Activated T-cell treated with anti-CD3 and anti-CD28 coated beads, Interleukin-2, amount 50 U/mL, for 72 hours (primary cell): ENCODE results near the gene GPR142. TPM values are rescaled to one million over a fixed set of nuclear protein-coding genes. Genes with fewer than 3 reads are reported as not detected.

Experiments
- ATAC-seq, 2 donors: fragments of 150-1000 bp; cut with Tn5 transposase; replicated peaks in 1 of 2; 2 replicates each; pipeline ENCODE4 v1.10.0; 2021; ENCODE audit warnings: moderate library complexity in 2 of 2, mild to moderate bottlenecking in 1 of 2
- DNase-seq, 2 donors: peaks; one replicate each; pipeline ENCODE4 v3.0.0; 2021 to 2022; ENCODE audit warnings: mixed read lengths in 1 of 2
- H3K27ac Mint-ChIP-seq: one replicate; pipeline ENCODE4 v1.8.0; 2022; ENCODE audit warnings: mild to moderate bottlenecking, moderate library complexity, mixed read lengths
- H3K27me3 Mint-ChIP-seq: one replicate; pipeline ENCODE4 v1.8.0; 2022; ENCODE audit warnings: low read depth, mixed read lengths
- H3K36me3 Mint-ChIP-seq, 2 donors: one replicate each; pipeline ENCODE4 v1.8.0; 2022; ENCODE audit warnings: mixed read lengths in 2 of 2, mild to moderate bottlenecking in 1 of 2; ENCODE audit not compliant: insufficient read depth in 2 of 2
- H3K4me1 Mint-ChIP-seq: one replicate; pipeline ENCODE4 v1.8.0; 2022; ENCODE audit warnings: low read depth, mixed read lengths
- H3K4me3 Mint-ChIP-seq, 2 donors: one replicate each; pipeline ENCODE4 v1.8.0; 2022; ENCODE audit warnings: mild to moderate bottlenecking in 2 of 2, mixed read lengths in 2 of 2, moderate library complexity in 2 of 2
- H3K9me3 Mint-ChIP-seq, 2 donors: one replicate each; pipeline ENCODE4 v1.8.0; 2022; ENCODE audit warnings: mixed read lengths in 2 of 2
- total RNA-seq, 2 donors: library from RNA; stranded (reverse); gene quantifications; one replicate each; pipeline ENCODE4 v1.2.3, GENCODE V29; 2022

GPR142 gene, protein sequence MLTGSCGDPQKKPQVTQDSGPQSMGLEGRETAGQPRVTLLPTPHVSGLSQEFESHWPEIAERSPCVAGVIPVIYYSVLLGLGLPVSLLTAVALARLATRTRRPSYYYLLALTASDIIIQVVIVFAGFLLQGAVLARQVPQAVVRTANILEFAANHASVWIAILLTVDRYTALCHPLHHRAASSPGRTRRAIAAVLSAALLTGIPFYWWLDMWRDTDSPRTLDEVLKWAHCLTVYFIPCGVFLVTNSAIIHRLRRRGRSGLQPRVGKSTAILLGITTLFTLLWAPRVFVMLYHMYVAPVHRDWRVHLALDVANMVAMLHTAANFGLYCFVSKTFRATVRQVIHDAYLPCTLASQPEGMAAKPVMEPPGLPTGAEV
- total RNA-seq, result not detected

DNA sequence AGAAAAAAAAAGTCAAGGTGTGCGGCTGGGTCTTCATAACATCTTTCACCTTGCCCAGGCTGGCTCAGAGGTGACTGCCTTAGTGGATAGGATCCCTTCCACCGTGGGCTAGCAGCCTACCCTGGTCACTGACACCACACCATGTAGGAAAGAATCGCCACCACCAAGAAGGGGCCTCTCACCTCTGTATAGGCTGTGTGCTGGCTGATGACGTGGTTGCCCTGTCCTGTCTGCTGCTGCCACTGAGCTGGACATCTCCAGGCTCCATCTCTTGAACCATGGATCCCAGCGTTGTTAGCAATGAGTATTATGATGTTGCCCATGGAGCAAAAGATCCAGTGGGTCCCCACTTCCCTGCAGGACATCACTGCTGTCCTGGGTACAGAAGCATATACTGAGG is at the start of gene GPR142:
Gene GPR142 (plus strand): TSS at position 301 of the 400 bp plus-strand sequence. CDS start 2,035 bp downstream, outside the sequence.
- no peak for DNase-seq
- Mint-ChIP-seq H3K27me3 (peaks cover 9% of the 10 kb centered on the region), H3K27ac (no peak within 1 kb of the TSS), H3K9me3 (no peaks in the 10 kb centered on the region), H3K36me3 (no peaks in the 10 kb centered on the region), H3K4me1 (peaks cover 14% of the 10 kb centered on the region), H3K4me3 (no peak within 1 kb of the TSS)
- ATAC-seq, result no peak

DNA sequence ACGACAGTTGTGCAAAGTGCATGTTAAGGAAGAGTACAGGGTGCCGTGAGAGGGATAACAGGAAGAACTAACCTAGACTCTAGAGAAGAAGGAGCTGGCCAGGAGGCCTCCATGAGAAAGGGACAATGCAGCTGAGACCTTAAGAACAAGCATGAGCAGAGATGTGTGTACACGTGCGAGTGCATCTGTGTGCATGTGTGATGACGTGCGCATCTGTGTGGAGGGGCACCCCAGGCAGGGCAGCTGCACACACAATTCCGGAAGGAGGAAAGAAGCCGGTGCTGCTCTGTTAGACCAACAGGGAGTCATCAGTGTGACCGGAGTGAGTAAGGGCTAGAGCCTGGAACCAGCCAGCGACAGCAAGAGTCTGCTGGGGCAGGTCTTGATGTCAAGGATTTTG is 48.9 kb upstream of the GPR142 start:
- no peaks in the 10 kb centered on the region for H3K4me1 Mint-ChIP-seq
- H3K27ac Mint-ChIP-seq, result no peak overlapping the region
- peaks cover 8% of the 10 kb centered on the region for H3K27me3 Mint-ChIP-seq
- H3K9me3 Mint-ChIP-seq, result no peaks in the 10 kb centered on the region
- H3K4me3 Mint-ChIP-seq, result no peak overlapping the region
- ATAC-seq, result no peak
- no peaks in the 10 kb centered on the region for H3K36me3 Mint-ChIP-seq
- DNase-seq, result no peak

DNA sequence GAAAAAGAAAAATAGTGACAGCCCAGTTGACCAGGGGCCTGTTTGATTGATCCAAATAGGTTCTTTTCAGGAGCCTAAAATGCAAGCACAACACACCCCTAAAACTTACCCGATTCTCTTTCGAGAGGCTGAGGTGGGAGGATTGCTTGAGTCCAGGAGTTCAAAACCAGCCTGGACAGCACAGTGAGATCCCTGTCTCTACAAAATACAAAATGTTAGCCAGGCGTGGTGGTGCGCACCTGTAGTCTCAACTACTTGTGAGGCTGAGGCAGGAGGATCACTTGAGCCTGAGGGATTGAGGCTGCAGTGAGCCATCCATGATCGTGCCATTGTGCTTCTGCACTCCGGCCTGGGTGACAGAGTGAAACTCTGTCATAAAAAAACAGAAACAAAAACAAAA is 42.8 kb upstream of the GPR142 start:
- Mint-ChIP-seq H3K9me3 (no peaks in the 10 kb centered on the region), H3K27ac (no peak overlapping the region), H3K36me3 (no peaks in the 10 kb centered on the region), H3K27me3 (peaks cover 21% of the 10 kb centered on the region), H3K4me1 (peaks cover 8% of the 10 kb centered on the region), H3K4me3 (no peak overlapping the region)
- DNase-seq (no peak), ATAC-seq (no peak)

DNA sequence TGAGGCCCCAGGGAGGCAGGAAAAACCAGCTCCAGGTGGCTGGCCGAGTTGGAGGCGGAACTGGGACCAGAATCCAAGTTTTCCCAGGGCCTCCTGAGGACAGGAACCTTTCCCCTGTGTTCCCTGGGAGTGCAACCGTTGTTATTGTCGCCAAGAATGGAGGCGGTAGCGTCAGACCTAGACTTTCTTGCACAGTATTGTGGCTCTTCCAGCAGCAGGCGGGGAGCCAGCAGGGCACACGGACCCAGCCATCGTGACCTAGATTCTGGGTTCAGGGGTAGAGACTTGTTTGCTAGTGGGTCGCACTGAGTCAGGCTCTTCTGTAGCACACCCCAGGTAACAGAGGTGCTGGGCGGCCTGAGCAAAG is 41.9 kb upstream of the GPR142 start:
- Mint-ChIP-seq H3K9me3 (no peaks in the 10 kb centered on the region), H3K27me3 (peaks cover 21% of the 10 kb centered on the region), H3K4me1 (peaks cover 8% of the 10 kb centered on the region), H3K27ac (no peak overlapping the region), H3K36me3 (no peaks in the 10 kb centered on the region), H3K4me3 (peak overlapping the region; percentile 42 to 62)
- ATAC-seq (no peak), DNase-seq (no peak)

DNA sequence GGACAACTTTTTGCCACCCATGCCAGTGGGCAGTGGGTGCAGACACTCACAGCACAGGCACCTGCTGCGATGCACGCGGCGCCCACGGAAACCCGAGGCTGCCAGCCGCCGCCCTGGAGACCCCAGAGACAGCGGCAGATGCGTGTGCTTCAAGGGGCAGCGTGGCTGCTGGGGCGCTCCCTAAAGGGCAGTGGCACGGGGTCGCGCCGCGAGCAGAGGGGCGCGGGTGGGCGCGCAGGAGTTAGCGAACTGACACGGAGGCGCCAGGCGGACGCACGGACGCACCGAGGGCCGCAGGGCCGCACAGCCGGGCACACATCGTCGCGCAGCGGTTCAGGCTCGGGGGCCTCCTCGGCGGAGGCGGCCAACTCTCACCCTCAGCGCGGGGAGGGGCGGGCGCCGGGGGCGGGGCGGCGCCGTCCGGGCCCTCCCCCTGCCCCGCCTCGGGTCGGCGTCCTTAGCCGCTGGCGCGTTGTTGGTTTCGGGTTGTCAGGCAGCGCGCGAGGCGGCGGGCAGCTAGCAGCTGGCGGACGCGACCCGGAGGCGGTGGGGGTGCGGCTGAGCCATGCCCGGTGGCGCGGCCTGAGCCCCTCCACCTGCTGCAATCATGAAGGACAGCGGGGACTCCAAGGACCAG is 41.4 kb upstream of the GPR142 start, which contains the start of gene KIF19:
Gene KIF19 (plus strand): TSS at position 484 of the 637 bp plus-strand sequence. CDS start 124 bp downstream, at position 608.
- H3K4me3 Mint-ChIP-seq, result peak within 1 kb of the TSS; percentile 42 to 62
- no peak within 1 kb of the TSS for H3K27ac Mint-ChIP-seq
- DNase-seq (peak; percentile 64 to 70), ATAC-seq (peak; percentile 92 to 95)
- no peaks in the 10 kb centered on the region for H3K9me3 Mint-ChIP-seq
- peaks cover 8% of the 10 kb centered on the region for H3K4me1 Mint-ChIP-seq
- peaks cover 21% of the 10 kb centered on the region for H3K27me3 Mint-ChIP-seq
- no peaks in the 10 kb centered on the region for H3K36me3 Mint-ChIP-seq

DNA sequence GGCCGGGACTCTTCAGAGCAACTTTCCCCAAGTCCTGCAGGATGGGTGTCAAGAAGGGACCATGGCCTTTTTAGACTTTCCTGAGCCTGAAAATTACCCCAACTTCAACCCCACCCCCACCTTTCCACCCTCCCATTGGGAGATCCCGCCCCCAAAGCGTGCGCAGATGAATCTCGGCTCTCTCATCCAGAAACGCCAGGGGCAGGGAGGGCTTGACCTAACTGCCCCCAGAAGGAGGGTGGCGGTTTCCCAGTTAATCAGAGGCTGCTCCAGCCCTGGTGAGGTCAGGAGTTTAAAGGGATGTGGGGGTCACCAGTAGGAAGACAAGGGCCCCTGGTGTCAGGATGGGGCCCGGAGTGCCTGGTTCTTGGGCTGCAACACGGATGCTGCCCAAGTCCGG is 40.8 kb upstream of the GPR142 start:
- Mint-ChIP-seq H3K27ac (no peak overlapping the region), H3K36me3 (no peaks in the 10 kb centered on the region), H3K4me3 (peak overlapping the region; percentile 7 to 21), H3K4me1 (peaks cover 8% of the 10 kb centered on the region), H3K27me3 (peaks cover 21% of the 10 kb centered on the region), H3K9me3 (no peaks in the 10 kb centered on the region)
- no peak for DNase-seq
- no peak for ATAC-seq

DNA sequence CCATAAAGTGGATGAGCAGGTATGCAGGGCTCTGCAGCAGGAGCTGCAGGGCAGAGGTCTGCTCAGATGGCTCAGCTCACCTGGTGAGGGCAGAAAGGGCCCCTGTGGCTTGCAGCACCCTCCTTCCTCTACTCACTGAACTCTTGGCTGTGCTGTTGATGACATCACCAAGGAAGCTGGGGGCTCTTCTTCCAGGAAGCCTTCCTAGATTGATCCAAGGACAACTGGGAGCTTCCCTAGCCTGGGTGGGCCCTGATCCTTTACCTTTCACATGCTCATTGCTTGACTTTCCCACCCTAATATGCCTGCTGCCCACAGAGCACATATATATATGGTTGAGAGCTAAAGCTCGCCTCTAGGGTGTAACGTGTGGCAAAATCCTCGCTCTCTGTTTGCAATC is 38.8 kb upstream of the GPR142 start:
- DNase-seq, result no peak
- no peak overlapping the region for H3K27ac Mint-ChIP-seq
- H3K9me3 Mint-ChIP-seq, result no peaks in the 10 kb centered on the region
- no peak for ATAC-seq
- no peaks in the 10 kb centered on the region for H3K36me3 Mint-ChIP-seq
- no peak overlapping the region for H3K4me3 Mint-ChIP-seq
- H3K27me3 Mint-ChIP-seq, result peaks cover 13% of the 10 kb centered on the region
- H3K4me1 Mint-ChIP-seq, result peaks cover 8% of the 10 kb centered on the region

DNA sequence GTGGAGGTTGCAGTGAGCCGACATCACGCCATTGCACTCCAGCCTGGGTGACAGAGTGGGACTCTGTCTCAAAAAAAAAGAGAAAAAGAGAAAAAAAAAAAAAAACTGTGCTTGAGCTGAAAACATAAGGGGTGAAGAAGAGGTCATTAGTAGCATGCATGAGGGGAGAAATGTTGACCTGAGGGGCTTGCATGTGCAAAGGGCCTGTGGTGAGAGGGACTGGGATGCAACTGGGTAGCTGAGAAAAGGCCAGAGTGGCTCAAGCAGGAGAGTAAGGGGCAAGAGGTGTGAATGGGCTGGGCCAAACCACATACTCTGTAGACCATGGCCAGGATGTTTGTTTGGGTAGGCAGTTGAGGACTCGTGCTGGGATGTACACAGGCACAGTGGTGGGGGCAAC is 37.9 kb upstream of the GPR142 start:
- Mint-ChIP-seq H3K4me3 (no peak overlapping the region), H3K9me3 (no peaks in the 10 kb centered on the region), H3K4me1 (peaks cover 8% of the 10 kb centered on the region), H3K27ac (no peak overlapping the region), H3K36me3 (no peaks in the 10 kb centered on the region), H3K27me3 (peaks cover 13% of the 10 kb centered on the region)
- DNase-seq (no peak), ATAC-seq (no peak)

DNA sequence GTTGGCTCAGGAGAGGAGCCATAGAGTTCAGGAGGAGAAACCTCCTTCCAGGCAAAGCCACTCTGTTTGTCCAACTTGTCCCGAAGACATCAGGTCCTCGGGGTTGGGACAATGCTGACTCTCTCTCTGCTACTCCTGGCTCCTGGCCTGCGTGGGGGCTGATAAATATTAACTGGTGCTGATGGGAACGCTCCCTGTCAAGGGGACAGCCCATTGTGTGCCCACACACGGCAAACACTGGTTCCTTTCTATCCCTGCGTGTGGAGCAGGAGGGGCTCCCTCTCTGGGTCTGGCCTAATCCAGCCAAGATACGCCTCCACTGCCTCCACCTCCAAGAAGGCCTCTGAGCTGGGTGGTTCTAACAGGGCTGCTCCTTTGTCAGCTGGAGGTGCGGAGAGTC is 36.9 kb upstream of the GPR142 start:
- Mint-ChIP-seq H3K36me3 (no peaks in the 10 kb centered on the region), H3K4me1 (peaks cover 2% of the 10 kb centered on the region), H3K27ac (no peak overlapping the region), H3K27me3 (peaks cover 13% of the 10 kb centered on the region), H3K9me3 (no peaks in the 10 kb centered on the region), H3K4me3 (no peak overlapping the region)
- DNase-seq (no peak), ATAC-seq (no peak)

DNA sequence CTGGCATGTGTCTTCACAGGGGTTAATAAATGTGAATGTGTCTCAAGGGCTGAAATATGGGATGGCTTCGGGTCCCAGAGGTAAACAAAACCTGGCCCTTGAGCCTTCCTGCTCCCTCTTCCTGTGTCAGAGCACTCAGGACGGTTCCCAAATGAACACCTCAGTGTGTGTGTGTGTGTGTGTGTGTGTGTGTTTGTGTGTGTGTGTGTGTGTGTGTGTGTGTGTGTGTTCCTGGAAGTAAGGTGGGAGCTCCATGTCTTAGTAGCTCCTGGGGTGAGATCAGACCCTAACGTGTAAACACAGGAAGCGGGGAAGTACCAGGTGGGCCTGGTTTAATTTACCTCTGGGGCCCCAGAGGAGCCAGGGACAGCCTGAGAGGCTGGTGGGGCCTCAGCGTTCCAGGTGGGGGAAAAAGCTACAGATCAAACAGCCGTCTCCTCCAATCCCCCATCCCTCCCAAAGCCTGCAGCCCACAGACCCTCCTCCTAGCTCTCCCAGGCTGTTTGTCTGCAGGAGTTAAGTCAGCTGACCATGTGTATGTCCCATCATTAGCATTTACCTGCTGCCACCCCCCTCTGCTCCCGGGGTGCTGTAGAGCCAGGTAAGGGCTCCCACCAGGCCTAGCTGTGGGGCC is 35.2 kb upstream of the GPR142 start:
- ATAC-seq, result no peak
- no peak for DNase-seq
- no peaks in the 10 kb centered on the region for H3K36me3 Mint-ChIP-seq
- H3K27me3 Mint-ChIP-seq, result peaks cover 5% of the 10 kb centered on the region
- H3K4me1 Mint-ChIP-seq, result no peaks in the 10 kb centered on the region
- H3K9me3 Mint-ChIP-seq, result no peaks in the 10 kb centered on the region
- H3K27ac Mint-ChIP-seq, result no peak overlapping the region
- no peak overlapping the region for H3K4me3 Mint-ChIP-seq

DNA sequence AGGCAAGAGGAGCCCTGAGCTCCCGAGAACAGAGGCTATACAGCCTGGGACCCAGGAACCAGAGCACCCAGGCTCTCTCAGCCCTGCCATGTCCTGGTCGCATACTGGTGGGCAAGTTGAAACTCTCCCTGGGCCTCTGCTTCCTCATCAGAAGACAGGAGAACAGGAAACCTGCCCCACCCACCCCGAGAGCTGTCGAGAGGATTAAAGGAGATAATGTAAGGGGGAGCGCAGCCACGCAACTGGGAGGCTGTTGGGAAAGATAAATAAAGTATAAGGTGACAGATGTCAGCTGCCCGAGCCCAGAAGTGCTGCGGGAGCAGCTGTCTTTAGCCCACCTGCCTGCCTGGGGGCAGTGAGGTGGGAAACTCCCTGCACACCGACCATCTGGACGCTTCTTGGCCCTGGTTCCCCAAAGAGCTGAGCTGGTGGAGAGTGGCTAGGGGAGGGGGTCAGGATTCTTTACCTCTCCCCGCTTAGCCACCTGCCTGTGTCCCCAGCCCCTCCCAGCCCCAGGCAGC is 34.5 kb upstream of the GPR142 start:
- Mint-ChIP-seq H3K36me3 (no peaks in the 10 kb centered on the region), H3K9me3 (no peaks in the 10 kb centered on the region), H3K4me1 (no peaks in the 10 kb centered on the region), H3K27me3 (no peaks in the 10 kb centered on the region), H3K4me3 (no peak overlapping the region), H3K27ac (no peak overlapping the region)
- ATAC-seq (no peak), DNase-seq (no peak)

DNA sequence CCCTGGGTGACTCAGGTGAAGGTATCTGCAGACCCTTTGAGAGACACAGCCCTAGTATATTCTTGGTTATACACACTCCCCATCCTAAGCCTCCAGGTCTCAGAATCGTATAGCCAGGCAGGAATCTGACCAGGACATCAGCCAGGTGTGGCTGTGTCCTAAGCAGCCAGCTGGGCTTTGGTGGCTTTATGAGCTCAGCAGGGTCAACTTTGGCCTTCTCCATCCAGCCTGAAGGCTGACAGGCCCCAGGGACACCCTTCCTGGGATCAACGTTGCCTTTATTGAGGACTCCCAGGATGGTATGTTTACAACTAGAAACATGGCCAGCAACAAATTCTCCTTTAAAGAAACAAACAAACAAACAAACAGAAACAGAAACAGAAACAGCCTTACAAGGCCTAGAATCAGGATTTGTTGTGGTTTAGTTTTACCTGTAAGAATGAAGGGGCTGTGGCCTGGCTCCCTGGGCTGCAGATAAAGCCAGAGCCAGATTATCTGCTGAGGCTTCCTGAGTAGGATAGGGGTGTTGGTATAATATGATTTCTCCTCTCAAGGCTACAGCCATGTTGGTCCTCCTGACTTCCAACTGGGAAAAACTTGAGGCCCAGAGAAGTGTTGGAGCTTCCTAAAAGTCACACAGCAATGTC is 32.8 kb upstream of the GPR142 start:
- no peak for DNase-seq
- no peak for ATAC-seq
- Mint-ChIP-seq H3K4me3 (no peak overlapping the region), H3K9me3 (no peaks in the 10 kb centered on the region), H3K27ac (no peak overlapping the region), H3K36me3 (no peaks in the 10 kb centered on the region), H3K27me3 (no peaks in the 10 kb centered on the region), H3K4me1 (no peaks in the 10 kb centered on the region)

DNA sequence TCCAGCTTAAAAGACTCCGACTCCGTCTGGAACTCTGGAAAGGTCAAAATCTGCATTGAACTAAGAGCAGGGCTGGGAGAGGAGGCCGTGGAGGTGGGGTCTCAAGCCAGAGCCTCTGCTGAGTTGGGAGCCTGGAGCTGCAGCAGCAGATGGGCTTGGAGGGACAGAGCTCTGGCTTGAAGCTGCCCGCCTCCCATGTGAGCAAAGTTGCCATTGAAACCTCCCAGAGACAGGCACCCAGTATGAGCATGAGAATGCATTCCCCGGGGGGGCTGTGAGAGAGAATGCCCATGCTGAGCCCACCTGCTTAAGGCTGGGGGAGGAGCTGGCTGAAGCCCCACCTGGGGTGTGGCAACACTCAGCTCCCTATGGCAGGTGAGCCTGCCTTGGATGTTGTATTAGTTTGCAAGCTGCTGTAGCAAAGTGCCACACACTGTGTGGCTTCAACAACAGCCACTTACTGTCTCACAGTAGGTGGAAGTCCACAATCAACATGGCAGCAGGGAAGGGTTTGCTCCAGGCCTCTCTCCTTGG is 31.7 kb upstream of the GPR142 start:
- H3K27me3 Mint-ChIP-seq, result no peaks in the 10 kb centered on the region
- H3K4me3 Mint-ChIP-seq, result no peak overlapping the region
- no peaks in the 10 kb centered on the region for H3K36me3 Mint-ChIP-seq
- DNase-seq, result no peak
- no peaks in the 10 kb centered on the region for H3K9me3 Mint-ChIP-seq
- no peak for ATAC-seq
- H3K27ac Mint-ChIP-seq, result no peak overlapping the region
- H3K4me1 Mint-ChIP-seq, result no peaks in the 10 kb centered on the region
